K562 (cell line): ENCODE data around the gene CUL5. TPM values are rescaled to one million over a fixed set of nuclear protein-coding genes. Genes with fewer than 3 reads are reported as not detected.

ENCODE experiments used
- C11orf30 ChIP-seq: fragments of 450-650 bp; IDR thresholded peaks from 2 replicates; pipeline ENCODE4 v1.6.1; 2016; ENCODE audit warnings: low read depth, mild to moderate bottlenecking
- CBX2 ChIP-seq: fragments of 200-600 bp; sonication (generic); IDR thresholded peaks from one replicate; pipeline ENCODE4 v1.6.1; 2012; ENCODE audit warnings: mild to moderate bottlenecking, low read length, inconsistent platforms; ENCODE audit not compliant: insufficient read depth, poor library complexity, severe bottlenecking
- CXXC5 ChIP-seq: fragments of 250-450 bp; sonication (Bioruptor Pico); IDR thresholded peaks from 2 replicates; pipeline ENCODE4 v1.8.0; 2022; ENCODE audit warnings: inconsistent platforms, mild to moderate bottlenecking, moderate library complexity
- FOSL1 ChIP-seq: fragments of 200-800 bp; sonication (Bioruptor generic); conservative IDR thresholded peaks from 2 replicates; pipeline ENCODE4 v1.6.1; 2016; ENCODE audit warnings: missing genetic modification characterization, missing compliant biosample characterization
- HDGF ChIP-seq: fragments of 450-650 bp; IDR thresholded peaks from 2 replicates; pipeline ENCODE4 v1.6.1; 2016
- IRF1 ChIP-seq: sonication (generic); formaldehyde crosslinking; IDR thresholded peaks from 2 replicates; pipeline ENCODE4 v1.8.0; 2022; ENCODE audit warnings: missing genetic modification reagents, mild to moderate bottlenecking, borderline replicate concordance
- MECOM ChIP-seq: fragments of 250-450 bp; sonication (Bioruptor Pico); IDR thresholded peaks from 2 replicates; pipeline ENCODE4 v1.8.0; 2022; ENCODE audit warnings: inconsistent platforms
- MEF2D ChIP-seq: conservative IDR thresholded peaks from 2 replicates; pipeline ENCODE4 v1.6.1; 2016; ENCODE audit warnings: low read depth, missing genetic modification characterization, missing compliant biosample characterization
- NFATC3 ChIP-seq: fragments of 450-650 bp; IDR thresholded peaks from 2 replicates; pipeline ENCODE4 v1.6.1; 2017; ENCODE audit warnings: mild to moderate bottlenecking
- PHTF2 ChIP-seq: fragments of 250-450 bp; sonication (Bioruptor Pico); IDR thresholded peaks from 2 replicates; pipeline ENCODE4 v1.5.0; 2021; ENCODE audit warnings: mild to moderate bottlenecking
- RBFOX2 ChIP-seq: fragments of 200-400 bp; formaldehyde crosslinking; IDR thresholded peaks from 2 replicates; pipeline ENCODE4 v1.6.1; 2017; ENCODE audit warnings: low read depth, mild to moderate bottlenecking, low read length, moderate library complexity
- REST ChIP-seq, 2 experiments: fragments of 450-650 bp; formaldehyde crosslinking in 1 of 2; IDR thresholded peaks; 2 replicates each; pipeline versions ENCODE4 v1.4.0 to v1.6.1; 2014 to 2020; ENCODE audit warnings: mild to moderate bottlenecking in 2 of 2, borderline replicate concordance in 1 of 2, low read depth in 1 of 2
- SRSF9 ChIP-seq: fragments of 200-400 bp; formaldehyde crosslinking; IDR thresholded peaks from 2 replicates; pipeline ENCODE4 v1.6.1; 2017; ENCODE audit warnings: low read depth, low read length, borderline replicate concordance
- ZNF140 ChIP-seq: fragments of 250-450 bp; sonication (Bioruptor Pico); IDR thresholded peaks from 2 replicates; pipeline ENCODE4 v1.8.0; 2021; ENCODE audit warnings: moderate library complexity, mild to moderate bottlenecking, inconsistent platforms
- ZNF143 ChIP-seq: sonication (generic); formaldehyde crosslinking; IDR thresholded peaks from 2 replicates; pipeline ENCODE4 v1.9.0; 2022; ENCODE audit warnings: mild to moderate bottlenecking, missing genetic modification reagents
- polyA plus RNA-seq, 8 experiments: library from polyadenylated mRNA; depleted of rRNA in 4 of 8; stranded (reverse) in 5 of 8; unstranded in 3 of 8; fragments of >200 nt; fragmentation: Nextera tagmentation in 2 of 8; fragmentation: Illumina TruSeq in 1 of 8; extraction: Ambion mirVana in 2 of 8; extraction: Trizol in 1 of 8; gene quantifications; 2 replicates each; pipeline versions ENCODE4 v1.2.1 to v1.2.3, GENCODE V29; 2011 to 2014; ENCODE audit warnings: inconsistent platforms in 1 of 8, missing spikeins in 1 of 8
- total RNA-seq, 7 experiments: library from RNA; depleted of rRNA in 6 of 7; stranded (reverse); fragments of >200 nt in 6 of 7; fragmentation: Illumina TruSeq in 2 of 7; extraction: Trizol in 2 of 7; gene quantifications; 2 replicates each; pipeline versions ENCODE4 v1.2.1 to v1.2.3, GENCODE V29; 2011 to 2021; ENCODE audit warnings: low replicate concordance in 1 of 7
- TF ChIP-seq, protein P1 (sequence below): sonication (generic); formaldehyde crosslinking; IDR thresholded peaks from 2 replicates; pipeline ENCODE4 v1.9.0; 2022; ENCODE audit warnings: mild to moderate bottlenecking, missing genetic modification reagents

Gene CUL5
- total and polyA plus RNA-seq, 9 of the 15 experiments (the other 6 are each of a cell fraction or from before 2014, with no cell fraction given) = 14.3 to 45.9 (median 23.0) TPM

DNA sequence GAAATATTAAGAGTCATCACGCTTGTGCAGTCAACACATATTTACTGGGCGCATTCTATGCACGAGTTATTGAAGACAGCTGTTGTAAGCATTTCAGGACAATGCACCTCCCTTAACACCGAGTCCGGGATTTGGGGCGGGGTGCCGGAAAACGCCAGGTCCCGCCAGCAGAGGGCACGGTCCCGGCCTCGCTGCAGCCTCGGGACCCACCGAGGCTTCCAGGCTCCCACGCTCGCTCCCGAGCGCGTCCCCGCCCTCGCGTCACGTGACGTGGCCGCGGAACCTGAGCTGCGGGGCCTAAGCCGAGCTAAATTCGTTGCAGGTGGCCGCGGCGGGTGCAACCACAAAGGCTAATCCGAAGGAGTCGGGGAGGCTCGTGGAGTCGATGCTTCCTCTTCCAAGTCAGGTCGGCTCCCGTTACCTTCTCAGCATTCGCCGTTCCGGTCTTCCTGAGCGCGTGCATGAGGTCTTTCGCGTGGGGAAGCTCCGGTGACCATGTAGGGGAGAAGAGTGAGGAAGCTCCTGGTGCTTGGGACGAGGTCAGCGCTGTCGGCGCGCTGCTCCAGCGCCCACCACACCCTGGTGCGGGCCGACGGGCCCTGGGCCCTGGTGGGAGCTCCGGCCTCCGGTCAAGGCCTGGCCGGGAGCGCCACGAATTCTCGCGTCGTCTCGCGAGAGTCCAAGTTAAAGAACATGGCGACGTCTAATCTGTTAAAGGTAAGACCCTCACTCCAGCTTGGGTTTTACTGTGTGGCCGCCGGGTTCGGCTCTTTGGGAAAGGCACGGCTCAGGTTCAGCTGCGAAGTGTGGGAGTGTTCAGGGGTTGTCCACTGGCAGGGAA, at the start of gene CUL5 (continued):
- TF ChIP-seq REST (IDR thresholded peaks at IDR 0.05; ENCODE audit: borderline replicate concordance) = peak; percentile 94
- 0 out of 2 replicates have a peak, but pooled peaks have one; percentile 40 for TF ChIP-seq REST (CRISPR knock-in tag; IDR thresholded peaks at IDR 0.05; ENCODE audit: low read depth)
- TF ChIP-seq CXXC5 (CRISPR knock-in tag) = peak; percentile 91
- TF ChIP-seq FOSL1 (tag) = no peak; the same call in none of the 2 replicates
- no peak for TF ChIP-seq PHTF2 (CRISPR knock-in tag)
- no peak for TF ChIP-seq HDGF
- no peak for TF ChIP-seq CBX2
- no peak for TF ChIP-seq ZNF140 (CRISPR knock-in tag)
- TF ChIP-seq C11orf30 = 0 out of 2 replicates have a peak, but pooled peaks have one; percentile 31
- TF ChIP-seq, protein P1, sequence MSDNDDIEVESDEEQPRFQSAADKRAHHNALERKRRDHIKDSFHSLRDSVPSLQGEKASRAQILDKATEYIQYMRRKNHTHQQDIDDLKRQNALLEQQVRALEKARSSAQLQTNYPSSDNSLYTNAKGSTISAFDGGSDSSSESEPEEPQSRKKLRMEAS (CRISPR knock-in tag) = peak; percentile 95
- peak; percentile 93 for TF ChIP-seq IRF1 (CRISPR knock-in tag)
- no peak for TF ChIP-seq SRSF9
- TF ChIP-seq NFATC3 = no peak
- TF ChIP-seq ZNF143 = no peak; the same call in none of the 2 replicates
- no peak for TF ChIP-seq MECOM (CRISPR knock-in tag)
- peak; percentile 98 for TF ChIP-seq RBFOX2
- 0 out of 2 replicates have a peak, but pooled peaks have one; percentile 35 for TF ChIP-seq MEF2D (tag)
